Liver (tissue), 3 donors: ENCODE results near the gene ZNF718.
"Not testable (repeated sequence)": the region's sequence is repeated elsewhere in the genome, so short reads cannot be mapped to it uniquely, and the experiment has no call there.

Experiments used
- EGR1 ChIP-seq, 2 donors: IDR thresholded peaks; 2 replicates each; pipeline ENCODE4 v1.6.1; 2016 to 2018; ENCODE audit warnings: antibody characterized with exemption in 2 of 2, low read depth in 2 of 2
- SP1 ChIP-seq: IDR thresholded peaks from 2 replicates; pipeline ENCODE4 v1.6.1; 2018; ENCODE audit warnings: antibody characterized with exemption, mild to moderate bottlenecking
- TF ChIP-seq, protein P1 (sequence below): fragments of 150-350 bp; IDR thresholded peaks from 2 replicates; pipeline ENCODE4 v1.5.1; 2017; ENCODE audit warnings: improper control_type of control experiment, low read depth, low read length; ENCODE audit not compliant: missing input control
- TF ChIP-seq, protein P2 (sequence below): IDR thresholded peaks from 2 replicates; pipeline ENCODE4 v1.6.1; 2016; ENCODE audit warnings: antibody characterized with exemption
- donor health status: healthy.
- donor health status: healthy.

- TF ChIP-seq, protein P1, sequence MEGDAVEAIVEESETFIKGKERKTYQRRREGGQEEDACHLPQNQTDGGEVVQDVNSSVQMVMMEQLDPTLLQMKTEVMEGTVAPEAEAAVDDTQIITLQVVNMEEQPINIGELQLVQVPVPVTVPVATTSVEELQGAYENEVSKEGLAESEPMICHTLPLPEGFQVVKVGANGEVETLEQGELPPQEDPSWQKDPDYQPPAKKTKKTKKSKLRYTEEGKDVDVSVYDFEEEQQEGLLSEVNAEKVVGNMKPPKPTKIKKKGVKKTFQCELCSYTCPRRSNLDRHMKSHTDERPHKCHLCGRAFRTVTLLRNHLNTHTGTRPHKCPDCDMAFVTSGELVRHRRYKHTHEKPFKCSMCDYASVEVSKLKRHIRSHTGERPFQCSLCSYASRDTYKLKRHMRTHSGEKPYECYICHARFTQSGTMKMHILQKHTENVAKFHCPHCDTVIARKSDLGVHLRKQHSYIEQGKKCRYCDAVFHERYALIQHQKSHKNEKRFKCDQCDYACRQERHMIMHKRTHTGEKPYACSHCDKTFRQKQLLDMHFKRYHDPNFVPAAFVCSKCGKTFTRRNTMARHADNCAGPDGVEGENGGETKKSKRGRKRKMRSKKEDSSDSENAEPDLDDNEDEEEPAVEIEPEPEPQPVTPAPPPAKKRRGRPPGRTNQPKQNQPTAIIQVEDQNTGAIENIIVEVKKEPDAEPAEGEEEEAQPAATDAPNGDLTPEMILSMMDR = not testable (repeated sequence)
- TF ChIP-seq SP1; EGR1 (IDR thresholded peaks at IDR 0.05; ENCODE audit: low read depth in 2 of 2): not testable (repeated sequence)
- TF ChIP-seq, protein P2, sequence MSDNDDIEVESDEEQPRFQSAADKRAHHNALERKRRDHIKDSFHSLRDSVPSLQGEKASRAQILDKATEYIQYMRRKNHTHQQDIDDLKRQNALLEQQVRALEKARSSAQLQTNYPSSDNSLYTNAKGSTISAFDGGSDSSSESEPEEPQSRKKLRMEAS = not testable (repeated sequence)
Observed at GRCh38 chr4:202822-203221, 78.5 kb downstream of the ZNF718 start.
